GM21529 (cell line): ENCODE measurements around the gene BBS5.
"Not testable (repeated sequence)": the region's sequence is repeated elsewhere in the genome, so short reads cannot be mapped to it uniquely, and the experiment has no call there.

Source experiments
- ATAC-seq: cut with Tn5 transposase; IDR thresholded peaks from one replicate; pipeline ENCODE4 v1.9.1; 2021; ENCODE audit not compliant: unreplicated experiment

The BBS5 gene

GRCh38 chr2:169479257-169480078 lies at the start of gene BBS5:
BBS5 (plus strand) TSS chr2:169479494; CDS start chr2:169479554, 60 bp downstream.
- ATAC-seq, result peak; percentile 98

GRCh38 chr2:169431772-169432171 lies 47.5 kb upstream of the BBS5 start:
- ATAC-seq, result not testable (repeated sequence)

GRCh38 chr2:169434236-169434635 lies 45.1 kb upstream of the BBS5 start:
- not testable (repeated sequence) for ATAC-seq

GRCh38 chr2:169438466-169439072 lies 40.7 kb upstream of the BBS5 start:
- no peak for ATAC-seq

GRCh38 chr2:169439900-169440299 lies 39.4 kb upstream of the BBS5 start:
- no peak for ATAC-seq

GRCh38 chr2:169446452-169446851 lies 32.8 kb upstream of the BBS5 start:
- ATAC-seq, result no peak

- ATAC-seq, result no peak
Observed at GRCh38 chr2:169448316-169448715, 31.0 kb upstream of the BBS5 start.

- ATAC-seq, result no peak
Observed at GRCh38 chr2:169448865-169449264, 30.4 kb upstream of the BBS5 start.

- no peak for ATAC-seq
Observed at GRCh38 chr2:169452080-169452479, 27.2 kb upstream of the BBS5 start.

- ATAC-seq, result not testable (repeated sequence)
Observed at GRCh38 chr2:169453044-169453443, 26.2 kb upstream of the BBS5 start.

- no peak for ATAC-seq
Observed at GRCh38 chr2:169461143-169461542, 18.2 kb upstream of the BBS5 start.

GRCh38 chr2:169462896-169463695 lies 16.2 kb upstream of the BBS5 start:
- no peak for ATAC-seq

GRCh38 chr2:169464466-169464865 lies 14.8 kb upstream of the BBS5 start:
- no peak for ATAC-seq

GRCh38 chr2:169464882-169465281 lies 14.4 kb upstream of the BBS5 start:
- ATAC-seq, result no peak

GRCh38 chr2:169468841-169469240 lies 10.5 kb upstream of the BBS5 start:
- no peak for ATAC-seq

- no peak for ATAC-seq
Observed at GRCh38 chr2:169469952-169470572, 9.2 kb upstream of the BBS5 start.

- ATAC-seq, result no peak
Observed at GRCh38 chr2:169472249-169472648, 7.0 kb upstream of the BBS5 start.

GRCh38 chr2:169476459-169476858 lies 2.8 kb upstream of the BBS5 start:
- ATAC-seq, result no peak

GRCh38 chr2:169478339-169478738 lies 955 bp upstream of the BBS5 start:
- no peak for ATAC-seq

- no peak for ATAC-seq
Observed at GRCh38 chr2:169478745-169479256, 493 bp upstream of the BBS5 start.

GRCh38 chr2:169480079-169480465 lies 778 bp downstream of the BBS5 start:
- no peak for ATAC-seq
